Body of pancreas (tissue), 4 donors: ENCODE data around the gene FBXO28. TPM values are rescaled to one million over a fixed set of nuclear protein-coding genes. Genes with fewer than 3 reads are reported as not detected.

ENCODE experiments used
- ATAC-seq: fragments of 150-250 bp; one replicate; pipeline ENCODE4 v1.9.1; 2016
- DNase-seq, 4 donors: peaks; one replicate each; pipeline ENCODE4 v3.0.0-alpha.2; 2019
- H3K27ac ChIP-seq, 4 donors: fragments of 200-600 bp; sonication (generic); 1 replicate in 3 of 4; 2 replicates in 1 of 4; pipeline versions ENCODE4 v1.5.1 to v1.6.1; 2016 to 2019; ENCODE audit warnings: mild to moderate bottlenecking in 1 of 4, mixed read lengths in 1 of 4, moderate library complexity in 1 of 4
- H3K27me3 ChIP-seq, 2 donors: fragments of 200-600 bp; sonication (generic); one replicate each; pipeline ENCODE4 v1.6.0; 2016; ENCODE audit warnings: mild to moderate bottlenecking in 1 of 2
- H3K36me3 ChIP-seq, 2 donors: fragments of 200-600 bp; sonication (generic); replicated peaks in 1 of 2; 2 replicates each; pipeline ENCODE4 v1.5.1; 2016; ENCODE audit warnings: low read depth in 2 of 2; ENCODE audit not compliant: insufficient read depth in 1 of 2
- H3K4me1 ChIP-seq: fragments of 200-600 bp; sonication (generic); one replicate; pipeline ENCODE4 v1.6.0; 2016
- H3K4me3 ChIP-seq, 2 donors: fragments of 200-600 bp; sonication (generic); 1 replicate in 1 of 2; 2 replicates in 1 of 2; pipeline ENCODE4 v1.5.1; 2016 to 2019
- H3K9me3 ChIP-seq, 3 donors: fragments of 200-600 bp; sonication (generic); 1 replicate in 2 of 3; 2 replicates in 1 of 3; pipeline ENCODE4 v1.5.1; 2016
- POLR2A ChIP-seq, 3 donors: fragments of 450-650 bp; IDR thresholded peaks; one replicate each; pipeline ENCODE4 v1.6.1; 2016; ENCODE audit warnings: antibody characterized with exemption in 3 of 3, mild to moderate bottlenecking in 2 of 3
- WGBS, 2 donors: methylation state at CpG; one replicate each; pipeline ENCODE4 v1.1.5; 2017; 5-methylcytosine and 5-hydroxymethylcytosine counted together
- intact Hi-C: fragments of 100-400 bp; cut with DNase I; formaldehyde crosslinking; loops from one replicate; pipeline ENCODE4 v1.15.1; 2023
- total RNA-seq, 2 donors: library from RNA; depleted of rRNA; stranded (reverse); fragments of >200 nt; gene quantifications; one replicate each; pipeline ENCODE4 v1.1.0, GENCODE V29; 2016
- TF ChIP-seq, protein P1 (sequence below), 7 experiments: fragments of 450-650 bp in 4 of 7; fragments of 200-600 bp in 3 of 7; sonication (generic) in 3 of 7; IDR thresholded peaks; one replicate each; pipeline ENCODE4 v1.5.1; 2016 to 2019; ENCODE audit warnings: antibody characterized with exemption in 7 of 7

Gene FBXO28
- total RNA-seq, 2 donors from 2014 or later = 3.0 to 13.7 TPM

- Histone ChIP-seq H3K27me3 (no peaks in the 10 kb centered on the region), H3K36me3 (peaks cover 0 to 6% of the 10 kb centered on the region in 2 donors), H3K4me1 (peaks cover 11% of the 10 kb centered on the region), H3K4me3 (no peak overlapping the region), H3K27ac (no peak overlapping the region), H3K9me3 (no peaks in the 10 kb centered on the region)
- DNase-seq (no peak), ATAC-seq (no peak)
- WGBS, 2 donors = 74 to 86% methylated on average over 4 to 5 of the region's 5 CpGs
- TF ChIP-seq POLR2A (IDR thresholded peaks at IDR 0.05) = no peak
- TF ChIP-seq, protein P1, sequence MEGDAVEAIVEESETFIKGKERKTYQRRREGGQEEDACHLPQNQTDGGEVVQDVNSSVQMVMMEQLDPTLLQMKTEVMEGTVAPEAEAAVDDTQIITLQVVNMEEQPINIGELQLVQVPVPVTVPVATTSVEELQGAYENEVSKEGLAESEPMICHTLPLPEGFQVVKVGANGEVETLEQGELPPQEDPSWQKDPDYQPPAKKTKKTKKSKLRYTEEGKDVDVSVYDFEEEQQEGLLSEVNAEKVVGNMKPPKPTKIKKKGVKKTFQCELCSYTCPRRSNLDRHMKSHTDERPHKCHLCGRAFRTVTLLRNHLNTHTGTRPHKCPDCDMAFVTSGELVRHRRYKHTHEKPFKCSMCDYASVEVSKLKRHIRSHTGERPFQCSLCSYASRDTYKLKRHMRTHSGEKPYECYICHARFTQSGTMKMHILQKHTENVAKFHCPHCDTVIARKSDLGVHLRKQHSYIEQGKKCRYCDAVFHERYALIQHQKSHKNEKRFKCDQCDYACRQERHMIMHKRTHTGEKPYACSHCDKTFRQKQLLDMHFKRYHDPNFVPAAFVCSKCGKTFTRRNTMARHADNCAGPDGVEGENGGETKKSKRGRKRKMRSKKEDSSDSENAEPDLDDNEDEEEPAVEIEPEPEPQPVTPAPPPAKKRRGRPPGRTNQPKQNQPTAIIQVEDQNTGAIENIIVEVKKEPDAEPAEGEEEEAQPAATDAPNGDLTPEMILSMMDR (IDR thresholded peaks at IDR 0.05) = no peak
- intact Hi-C loops = no loop called here
These were observed 78.3 kb downstream of the FBXO28 start for GRCh38 chr1:224192082-224192788.

DNA sequence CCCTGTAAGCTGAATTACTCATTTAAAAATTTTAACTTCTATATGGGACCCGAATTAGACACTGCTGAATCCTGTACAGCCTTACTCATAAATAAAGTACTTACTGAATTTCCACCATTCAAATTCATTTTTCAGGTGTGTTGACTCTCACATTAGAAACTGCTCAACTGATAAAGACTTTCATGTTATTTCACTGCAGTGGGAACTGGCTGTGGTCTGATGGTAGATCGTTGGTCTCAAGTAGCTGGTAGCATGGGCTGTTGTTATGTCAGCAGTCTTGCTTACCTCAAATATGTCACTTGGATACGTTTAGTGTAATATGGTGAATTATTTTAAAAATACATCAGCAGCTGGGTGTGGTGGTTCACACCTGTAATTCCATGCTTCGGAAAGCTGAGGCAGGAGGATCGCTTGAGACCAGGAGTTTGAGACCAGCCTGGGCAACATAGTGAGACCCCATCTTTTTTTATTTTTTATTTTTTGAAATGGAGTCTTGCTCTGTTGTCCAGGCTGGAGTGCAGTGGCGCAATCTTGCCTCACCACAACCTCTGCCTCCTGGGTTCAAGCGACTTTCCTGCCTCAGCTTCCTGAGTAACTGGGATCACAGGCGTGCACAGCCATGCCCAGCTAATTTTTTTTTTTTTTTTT is 79.5 kb downstream of the FBXO28 start:
- ATAC-seq = no peak
- H3K4me3 ChIP-seq = no peak overlapping the region
- H3K4me1 ChIP-seq = peaks cover 12% of the 10 kb centered on the region
- H3K36me3 ChIP-seq = peaks cover 0 to 6% of the 10 kb centered on the region in 2 donors
- TF ChIP-seq, protein P1 (IDR thresholded peaks at IDR 0.05) = no peak
- no peak for TF ChIP-seq POLR2A (IDR thresholded peaks at IDR 0.05)
- H3K9me3 ChIP-seq = no peaks in the 10 kb centered on the region
- DNase-seq = no peak
- intact Hi-C loops = no loop called here
- no peak overlapping the region for H3K27ac ChIP-seq
- no peaks in the 10 kb centered on the region for H3K27me3 ChIP-seq
- WGBS, 2 donors = 92 to 95% methylated on average over 8 of the region's 8 CpGs

DNA sequence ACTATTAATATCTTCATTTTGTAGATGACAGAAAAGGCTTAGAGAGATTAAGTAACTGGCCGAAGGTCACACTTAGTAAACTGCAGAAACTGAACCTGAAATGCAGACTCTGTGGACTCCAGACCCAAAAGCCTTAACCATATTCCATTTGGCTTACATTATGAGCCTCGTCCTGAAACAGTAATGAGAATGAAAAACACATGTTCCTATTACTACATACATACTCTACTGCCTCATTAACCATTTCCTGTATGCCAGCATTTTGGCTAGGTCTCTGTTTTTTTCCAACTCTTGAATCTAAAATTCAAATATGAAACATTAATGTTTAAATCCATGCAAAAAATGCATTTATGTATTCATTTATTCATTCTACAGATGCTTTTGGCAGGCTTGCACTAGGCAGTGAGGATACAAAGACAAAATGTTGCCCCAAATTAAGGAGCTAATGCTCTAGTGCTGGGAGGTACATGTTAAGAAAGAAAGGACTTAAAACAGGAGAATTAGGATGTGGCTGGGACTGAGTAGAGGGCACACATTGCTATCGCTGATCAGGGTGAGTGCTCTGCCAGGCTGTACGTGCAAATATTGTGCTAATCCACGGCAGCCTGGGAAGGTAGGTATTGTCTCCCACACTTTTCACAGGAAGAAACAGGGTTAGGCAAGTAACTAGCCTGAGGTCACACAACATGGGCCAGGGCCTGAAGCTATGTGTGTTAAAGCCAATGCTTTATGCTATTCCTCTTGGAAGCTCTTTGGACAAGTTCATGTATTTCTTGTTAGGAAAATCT is 83.1 kb downstream of the FBXO28 start:
- Histone ChIP-seq H3K27me3 (no peaks in the 10 kb centered on the region), H3K4me3 (no peak overlapping the region), H3K36me3 (peaks cover 0 to 4% of the 10 kb centered on the region in 2 donors), H3K4me1 (peaks cover 12% of the 10 kb centered on the region), H3K27ac (no peak overlapping the region), H3K9me3 (no peaks in the 10 kb centered on the region)
- no peak for ATAC-seq
- TF ChIP-seq, protein P1 (IDR thresholded peaks at IDR 0.05) = no peak
- no peak for TF ChIP-seq POLR2A (IDR thresholded peaks at IDR 0.05)
- intact Hi-C loops = no loop called here
- 38 to 41% methylated on average over 5 of the region's 5 CpGs for WGBS, 2 donors
- no peak for DNase-seq

- no peak overlapping the region for H3K27ac ChIP-seq
- TF ChIP-seq, protein P1 (IDR thresholded peaks at IDR 0.05) = no peak
- TF ChIP-seq POLR2A (IDR thresholded peaks at IDR 0.05) = no peak
- H3K4me1 ChIP-seq = peaks cover 12% of the 10 kb centered on the region
- 81 to 86% methylated on average over 4 of the region's 4 CpGs for WGBS, 2 donors
- no peaks in the 10 kb centered on the region for H3K9me3 ChIP-seq
- ATAC-seq = no peak
- H3K36me3 ChIP-seq = no peaks in the 10 kb centered on the region
- no peak overlapping the region for H3K4me3 ChIP-seq
- H3K27me3 ChIP-seq = no peaks in the 10 kb centered on the region
- intact Hi-C loops = no loop called here
- DNase-seq = no peak
These were observed 84.7 kb downstream of the FBXO28 start for GRCh38 chr1:224198572-224198971.
